C4-2B (cell line): ENCODE data around the gene AANAT.

Experiments
- H3K27ac ChIP-seq: fragments of 450-650 bp; 2 replicates; pipeline ENCODE4 v1.5.1; 2017
- ZFX ChIP-seq: fragments of 450-650 bp; IDR thresholded peaks from 2 replicates; pipeline ENCODE4 v1.6.1; 2017
- TF ChIP-seq, protein P1 (sequence below): fragments of 450-650 bp; conservative IDR thresholded peaks from 2 replicates; pipeline ENCODE4 v1.5.1; 2017; ENCODE audit warnings: mild to moderate bottlenecking

The AANAT gene

DNA sequence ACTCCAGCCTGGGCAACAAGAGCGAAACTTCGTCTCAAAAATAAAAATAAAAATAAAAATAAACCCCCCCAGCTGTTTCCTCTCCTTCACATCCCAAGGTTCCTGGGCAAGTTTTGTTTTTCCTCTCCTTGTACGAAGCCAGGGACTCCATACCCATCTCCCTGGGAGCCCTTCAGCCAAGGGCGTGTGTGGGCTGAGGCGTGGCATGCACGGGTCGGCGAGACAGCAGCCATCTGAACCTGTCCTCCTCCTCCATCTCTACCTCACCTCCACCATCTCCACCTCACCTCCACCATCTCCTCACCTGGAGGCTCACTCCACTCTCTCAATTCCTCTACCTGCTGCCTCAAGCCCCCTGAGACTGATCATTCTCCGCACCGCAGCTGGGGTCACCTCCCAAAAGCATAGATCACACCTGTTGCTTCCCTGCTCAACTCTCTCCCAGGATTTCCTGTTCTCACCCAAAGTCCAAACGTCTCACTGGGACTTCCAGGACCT lies 16.9 kb downstream of the AANAT start:
- TF ChIP-seq ZFX: no peak
- TF ChIP-seq, protein P1, sequence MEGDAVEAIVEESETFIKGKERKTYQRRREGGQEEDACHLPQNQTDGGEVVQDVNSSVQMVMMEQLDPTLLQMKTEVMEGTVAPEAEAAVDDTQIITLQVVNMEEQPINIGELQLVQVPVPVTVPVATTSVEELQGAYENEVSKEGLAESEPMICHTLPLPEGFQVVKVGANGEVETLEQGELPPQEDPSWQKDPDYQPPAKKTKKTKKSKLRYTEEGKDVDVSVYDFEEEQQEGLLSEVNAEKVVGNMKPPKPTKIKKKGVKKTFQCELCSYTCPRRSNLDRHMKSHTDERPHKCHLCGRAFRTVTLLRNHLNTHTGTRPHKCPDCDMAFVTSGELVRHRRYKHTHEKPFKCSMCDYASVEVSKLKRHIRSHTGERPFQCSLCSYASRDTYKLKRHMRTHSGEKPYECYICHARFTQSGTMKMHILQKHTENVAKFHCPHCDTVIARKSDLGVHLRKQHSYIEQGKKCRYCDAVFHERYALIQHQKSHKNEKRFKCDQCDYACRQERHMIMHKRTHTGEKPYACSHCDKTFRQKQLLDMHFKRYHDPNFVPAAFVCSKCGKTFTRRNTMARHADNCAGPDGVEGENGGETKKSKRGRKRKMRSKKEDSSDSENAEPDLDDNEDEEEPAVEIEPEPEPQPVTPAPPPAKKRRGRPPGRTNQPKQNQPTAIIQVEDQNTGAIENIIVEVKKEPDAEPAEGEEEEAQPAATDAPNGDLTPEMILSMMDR: no peak
- H3K27ac ChIP-seq: no peak overlapping the region

DNA sequence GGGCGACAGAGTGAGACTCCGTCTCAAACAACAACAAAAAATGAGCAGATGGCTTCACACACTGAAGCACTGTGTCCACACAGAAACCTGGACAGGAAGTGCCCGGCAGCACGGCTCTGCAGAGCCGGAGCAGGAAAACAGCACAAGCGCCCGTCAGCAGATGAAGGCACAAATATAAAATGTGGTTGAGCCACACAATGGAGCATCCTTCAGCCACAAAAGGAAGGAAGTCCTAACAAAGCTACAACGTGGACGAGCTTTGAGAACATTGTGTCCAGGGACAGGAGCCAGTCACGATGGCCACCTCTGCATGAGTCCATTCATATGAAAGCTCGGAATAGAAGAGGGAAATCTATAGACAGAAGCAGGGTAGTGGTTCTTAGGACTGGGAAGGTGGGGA lies 18.2 kb downstream of the AANAT start:
- no peak overlapping the region for H3K27ac ChIP-seq
- TF ChIP-seq, protein P1: no peak
- no peak for TF ChIP-seq ZFX

DNA sequence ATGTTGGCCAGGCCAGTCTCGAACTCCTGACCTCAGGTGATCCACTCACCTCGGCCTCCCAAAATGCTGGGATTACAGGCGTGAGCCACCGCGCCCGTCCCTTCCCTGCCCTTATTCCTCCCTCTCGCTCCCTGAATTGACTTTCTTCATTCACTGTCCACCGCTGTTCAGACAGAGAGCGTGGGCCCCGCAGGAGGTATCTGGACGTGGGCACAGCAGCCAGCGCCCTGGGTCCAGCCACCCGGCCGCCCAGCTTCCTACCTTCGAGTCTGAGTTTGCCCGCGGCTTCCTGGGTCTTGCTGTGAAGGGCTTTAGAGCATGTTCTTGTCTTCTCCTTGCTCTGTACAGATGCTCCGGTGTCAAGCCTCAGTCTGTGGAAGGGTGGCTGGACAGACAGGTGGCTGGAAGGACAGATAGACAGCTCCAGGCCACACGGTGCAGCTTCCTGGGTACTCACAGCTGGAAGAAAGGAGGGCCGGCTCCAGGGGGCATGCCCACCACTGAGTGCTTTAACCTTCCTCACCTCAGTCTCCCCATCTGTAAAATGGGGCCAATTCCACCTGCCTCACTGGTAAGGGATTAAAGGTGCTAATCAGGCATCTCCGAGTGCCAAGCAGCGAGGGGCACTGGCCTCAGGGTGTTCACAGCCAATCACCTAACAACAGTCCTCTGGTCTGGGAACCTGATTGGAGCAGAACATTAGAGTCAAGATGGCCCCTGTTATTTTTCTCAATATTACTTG lies 20.2 kb downstream of the AANAT start:
- H3K27ac ChIP-seq: no peak overlapping the region
- no peak for TF ChIP-seq ZFX
- TF ChIP-seq, protein P1: no peak

DNA sequence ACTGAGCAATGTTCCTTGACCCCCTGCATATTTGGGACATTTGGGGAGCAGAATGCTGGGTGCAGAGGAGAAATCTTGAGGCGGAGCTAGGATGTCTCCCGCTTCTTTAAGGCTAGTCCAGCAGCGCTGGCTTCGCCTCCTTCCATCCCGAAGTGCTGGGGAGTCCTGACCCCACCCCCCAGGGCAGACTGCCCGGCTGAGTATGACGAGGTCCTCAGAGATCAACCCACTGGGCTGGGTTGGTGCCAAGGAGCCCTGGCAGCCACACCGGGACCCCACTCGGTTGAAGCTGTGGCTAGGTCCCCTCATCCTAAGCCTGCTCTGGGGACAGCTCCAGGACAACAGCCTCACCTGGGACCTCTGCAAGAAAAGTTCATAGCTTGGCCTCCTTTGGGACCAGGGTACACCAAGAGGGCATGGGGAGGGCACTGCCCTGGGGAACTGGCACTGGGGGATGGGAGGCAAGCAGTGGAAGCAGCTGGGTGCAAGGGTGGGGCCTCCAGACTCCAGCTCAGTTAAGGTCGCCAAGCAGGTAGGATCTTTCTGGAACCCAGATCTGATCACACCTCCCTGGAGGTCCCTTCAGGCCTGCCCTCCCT lies 22.8 kb downstream of the AANAT start:
- H3K27ac ChIP-seq: no peak overlapping the region
- no peak for TF ChIP-seq ZFX
- TF ChIP-seq, protein P1: no peak

DNA sequence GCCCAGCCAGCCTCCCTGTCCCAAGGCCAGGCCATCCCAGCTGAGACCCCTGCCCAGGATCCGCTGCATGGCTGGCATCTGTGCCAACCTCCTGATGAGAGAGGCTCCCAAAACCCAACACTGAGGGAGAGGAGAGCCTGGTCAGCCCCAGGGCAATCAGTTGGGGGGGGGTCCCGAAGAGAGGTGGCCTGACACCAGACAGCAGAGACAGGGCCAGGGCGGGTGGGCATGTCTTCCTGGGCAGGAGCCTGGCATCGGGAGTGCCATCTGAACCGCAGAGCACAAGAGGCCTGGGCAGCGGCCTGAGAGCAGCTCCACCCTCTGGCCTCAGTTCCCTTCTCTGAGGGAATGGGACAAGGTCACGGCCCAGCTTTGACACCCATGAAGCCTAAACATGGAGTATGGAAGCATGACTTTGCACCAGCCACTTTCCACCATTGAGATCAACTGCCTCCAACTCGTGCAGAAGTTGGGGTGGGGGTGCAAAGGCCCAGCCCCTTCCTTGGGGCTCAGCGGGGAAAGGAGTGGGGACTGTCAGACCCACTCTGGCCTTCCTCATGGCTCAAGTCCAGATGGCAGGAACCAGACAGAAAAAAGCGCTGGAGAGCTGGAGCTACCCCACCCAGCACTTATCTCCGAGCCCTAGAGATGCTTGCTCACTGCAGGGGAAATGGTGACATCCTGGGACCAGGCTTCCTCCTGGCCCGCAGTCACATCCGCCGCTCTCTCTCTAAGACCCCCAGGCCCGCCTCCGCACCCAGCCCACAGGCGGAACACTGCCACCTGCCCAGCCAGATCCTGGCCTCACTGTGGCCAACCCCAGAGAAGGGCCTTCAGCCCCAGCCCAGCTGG lies 24.1 kb downstream of the AANAT start:
- no peak for TF ChIP-seq ZFX
- no peak overlapping the region for H3K27ac ChIP-seq

DNA sequence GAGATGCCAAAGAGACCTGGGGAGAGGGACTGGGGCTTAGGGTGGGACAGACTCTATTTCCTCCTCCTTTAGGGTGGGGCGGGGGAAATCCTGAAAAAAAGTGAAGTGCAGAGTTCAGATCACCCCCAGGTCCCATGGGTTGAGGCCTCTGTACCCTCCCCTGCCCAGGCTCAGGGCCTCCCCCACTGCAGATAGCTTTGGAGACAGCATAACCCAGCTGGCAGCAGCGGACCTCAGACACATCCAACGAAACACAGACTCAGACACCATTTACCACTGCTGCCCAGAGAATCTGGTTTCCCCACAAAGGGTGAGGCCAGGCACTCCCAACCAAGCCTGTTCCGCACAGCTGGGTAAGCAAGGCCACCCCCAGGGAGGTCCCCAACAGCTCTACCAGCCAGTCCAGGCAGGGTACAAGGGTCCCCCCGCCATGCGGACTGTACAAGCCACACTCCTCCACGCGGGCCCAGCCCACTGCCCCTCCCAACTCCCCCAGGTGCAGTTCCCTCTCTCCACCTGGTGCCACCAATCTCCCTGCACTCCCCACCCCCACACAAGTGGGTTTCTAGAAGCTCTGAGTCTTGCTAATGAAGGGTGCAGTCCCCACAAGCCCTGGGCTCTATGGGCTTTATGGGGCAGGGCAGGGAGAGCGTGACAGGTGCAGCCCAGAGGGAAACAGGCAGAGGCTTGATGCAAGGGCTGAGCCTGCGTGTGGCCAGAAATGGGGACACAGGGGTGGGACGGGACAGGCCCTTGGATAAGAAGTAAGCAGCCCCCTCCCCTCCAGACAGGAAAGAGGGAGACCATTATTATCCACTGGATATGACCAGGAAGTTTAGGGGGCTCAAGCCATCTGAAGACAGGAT lies 25.0 kb downstream of the AANAT start:
- no peak for TF ChIP-seq ZFX
- TF ChIP-seq, protein P1: no peak
- no peak overlapping the region for H3K27ac ChIP-seq

DNA sequence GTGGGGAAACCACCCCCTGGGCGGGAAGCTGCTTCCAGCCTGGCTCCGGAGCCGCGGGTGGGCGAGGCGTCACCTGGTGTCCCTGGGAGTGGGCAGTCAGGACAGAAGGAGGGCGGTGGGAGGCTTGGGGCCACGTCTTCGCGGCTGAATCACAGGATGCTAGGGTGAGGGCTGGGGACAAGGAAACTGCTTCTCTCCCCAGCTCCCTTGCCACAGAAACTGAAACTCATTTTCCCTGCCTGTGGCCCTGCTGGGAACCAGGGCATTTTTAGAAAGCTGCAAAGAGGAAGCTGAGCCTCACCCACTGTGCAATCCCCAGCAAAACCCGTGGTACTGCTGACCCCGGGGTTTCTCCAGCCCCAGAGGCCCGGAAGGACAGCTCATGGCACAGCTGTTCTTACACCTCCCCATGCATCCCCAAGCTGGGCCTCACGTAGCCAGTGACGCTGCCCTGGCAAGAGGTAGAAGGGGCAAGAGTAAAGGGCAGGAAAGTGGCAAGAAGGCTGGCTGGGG lies 25.6 kb downstream of the AANAT start:
- H3K27ac ChIP-seq: no peak overlapping the region

More for the DNA sequence above, 25.6 kb downstream of the AANAT start:
- TF ChIP-seq, protein P1: no peak
- no peak for TF ChIP-seq ZFX
